Prostate gland (tissue), 2 donors: Measurements from ENCODE around the gene CSGALNACT2. TPM values are rescaled to one million over a fixed set of nuclear protein-coding genes. Genes with fewer than 3 reads are reported as not detected.
"Not testable (repeated sequence)": the region's sequence is repeated elsewhere in the genome, so short reads cannot be mapped to it uniquely, and the experiment has no call there.

Experiments
- DNase-seq: peaks from one replicate; pipeline ENCODE4 v3.0.0-alpha.2; 2019; ENCODE audit warnings: low spot score
- H3K27ac ChIP-seq, 2 donors: fragments of 200-600 bp; sonication (generic); 2 replicates each; pipeline ENCODE4 v1.5.1; 2017 to 2019
- H3K27me3 ChIP-seq: fragments of 200-600 bp; sonication (generic); replicated peaks from 2 replicates; pipeline ENCODE4 v1.5.1; 2019; ENCODE audit not compliant: insufficient read depth
- H3K36me3 ChIP-seq, 2 donors: fragments of 200-600 bp; sonication (generic); 1 replicate in 1 of 2; 2 replicates in 1 of 2; pipeline versions ENCODE4 v1.5.1 to v1.8.1; 2017 to 2019
- H3K4me1 ChIP-seq: fragments of 200-600 bp; sonication (generic); replicated peaks from 2 replicates; pipeline ENCODE4 v1.5.1; 2019
- H3K4me3 ChIP-seq, 2 donors: fragments of 200-600 bp; sonication (generic); 2 replicates each; pipeline ENCODE4 v1.5.1; 2017 to 2019
- H3K9me3 ChIP-seq: fragments of 200-600 bp; sonication (generic); 2 replicates; pipeline ENCODE4 v1.5.1; 2017
- POLR2A ChIP-seq: fragments of 450-650 bp; IDR thresholded peaks from one replicate; pipeline ENCODE4 v1.6.1; 2016; ENCODE audit warnings: antibody characterized with exemption, mild to moderate bottlenecking
- POLR2AphosphoS5 ChIP-seq: sonication (generic); formaldehyde crosslinking; IDR thresholded peaks from one replicate; pipeline ENCODE4 v1.6.1; 2017; ENCODE audit warnings: antibody characterized with exemption
- whole genome bisulfite sequencing: methylation state at CpG from one replicate; pipeline ENCODE4 v1.1.5; 2018; 5-methylcytosine and 5-hydroxymethylcytosine counted together
- intact Hi-C: fragments of 100-400 bp; cut with DNase I; formaldehyde crosslinking; loops from one replicate; pipeline ENCODE4 v1.14.2; 2022
- total RNA-seq, 2 donors: library from RNA; depleted of rRNA; stranded (reverse); fragments of >200 nt; gene quantifications; one replicate each; pipeline ENCODE4 v1.1.0, GENCODE V29; 2016
- TF ChIP-seq, protein P1 (sequence below), 4 experiments: fragments of 200-600 bp in 2 of 4; fragments of 450-650 bp in 2 of 4; sonication (generic) in 2 of 4; IDR thresholded peaks; 1 replicate in 3 of 4; 2 replicates in 1 of 4; pipeline ENCODE4 v1.5.1; 2016 to 2019; ENCODE audit warnings: antibody characterized with exemption in 4 of 4, mild to moderate bottlenecking in 2 of 4, moderate library complexity in 2 of 4

Gene CSGALNACT2
- total RNA-seq, 2 donors from 2014 or later: 10.0 to 15.9 TPM

DNA sequence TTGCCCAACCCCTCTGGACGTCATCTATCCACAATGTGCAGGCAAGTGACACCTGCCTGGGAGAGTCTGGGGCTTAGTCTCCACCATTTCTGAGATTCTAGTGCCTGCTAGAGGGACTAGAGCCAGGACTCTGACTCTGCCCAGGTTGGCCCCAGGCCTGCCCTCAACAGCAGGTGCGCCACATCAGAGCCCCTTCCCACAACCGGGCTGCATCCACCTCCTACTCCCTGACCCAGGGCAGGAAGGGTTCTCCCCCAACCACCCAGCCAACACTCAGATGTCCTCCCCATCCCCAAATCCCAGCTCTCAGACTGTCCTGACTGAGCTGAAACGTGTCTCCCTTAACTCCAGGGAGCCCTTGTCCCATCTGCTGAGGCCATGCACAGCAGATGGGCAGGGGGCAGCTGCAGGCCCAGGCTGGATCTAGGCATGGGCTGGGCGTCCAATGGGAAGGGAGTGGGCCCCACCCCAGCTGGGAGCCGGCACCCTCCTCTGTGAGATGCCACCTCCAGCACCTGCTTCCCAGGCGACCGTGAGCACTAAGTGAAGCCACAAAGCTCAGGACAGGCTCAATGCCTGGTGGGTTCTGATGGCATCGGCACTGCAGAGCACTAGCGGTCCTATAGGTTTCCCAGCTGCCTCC is 79.4 kb downstream of the CSGALNACT2 start:
- TF ChIP-seq POLR2AphosphoS5: no peak
- TF ChIP-seq, protein P1, sequence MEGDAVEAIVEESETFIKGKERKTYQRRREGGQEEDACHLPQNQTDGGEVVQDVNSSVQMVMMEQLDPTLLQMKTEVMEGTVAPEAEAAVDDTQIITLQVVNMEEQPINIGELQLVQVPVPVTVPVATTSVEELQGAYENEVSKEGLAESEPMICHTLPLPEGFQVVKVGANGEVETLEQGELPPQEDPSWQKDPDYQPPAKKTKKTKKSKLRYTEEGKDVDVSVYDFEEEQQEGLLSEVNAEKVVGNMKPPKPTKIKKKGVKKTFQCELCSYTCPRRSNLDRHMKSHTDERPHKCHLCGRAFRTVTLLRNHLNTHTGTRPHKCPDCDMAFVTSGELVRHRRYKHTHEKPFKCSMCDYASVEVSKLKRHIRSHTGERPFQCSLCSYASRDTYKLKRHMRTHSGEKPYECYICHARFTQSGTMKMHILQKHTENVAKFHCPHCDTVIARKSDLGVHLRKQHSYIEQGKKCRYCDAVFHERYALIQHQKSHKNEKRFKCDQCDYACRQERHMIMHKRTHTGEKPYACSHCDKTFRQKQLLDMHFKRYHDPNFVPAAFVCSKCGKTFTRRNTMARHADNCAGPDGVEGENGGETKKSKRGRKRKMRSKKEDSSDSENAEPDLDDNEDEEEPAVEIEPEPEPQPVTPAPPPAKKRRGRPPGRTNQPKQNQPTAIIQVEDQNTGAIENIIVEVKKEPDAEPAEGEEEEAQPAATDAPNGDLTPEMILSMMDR (IDR thresholded peaks at IDR 0.05): no peak
- no peak for DNase-seq
- Histone ChIP-seq H3K27ac (no peak overlapping the region), H3K27me3 (no peaks in the 10 kb centered on the region), H3K4me3 (no peak overlapping the region), H3K36me3 (no peaks in the 10 kb centered on the region), H3K9me3 (no peaks in the 10 kb centered on the region), H3K4me1 (no peaks in the 10 kb centered on the region)
- WGBS: 86% methylated on average over 10 of the region's 10 CpGs
- intact Hi-C loops: no loop called here

DNA sequence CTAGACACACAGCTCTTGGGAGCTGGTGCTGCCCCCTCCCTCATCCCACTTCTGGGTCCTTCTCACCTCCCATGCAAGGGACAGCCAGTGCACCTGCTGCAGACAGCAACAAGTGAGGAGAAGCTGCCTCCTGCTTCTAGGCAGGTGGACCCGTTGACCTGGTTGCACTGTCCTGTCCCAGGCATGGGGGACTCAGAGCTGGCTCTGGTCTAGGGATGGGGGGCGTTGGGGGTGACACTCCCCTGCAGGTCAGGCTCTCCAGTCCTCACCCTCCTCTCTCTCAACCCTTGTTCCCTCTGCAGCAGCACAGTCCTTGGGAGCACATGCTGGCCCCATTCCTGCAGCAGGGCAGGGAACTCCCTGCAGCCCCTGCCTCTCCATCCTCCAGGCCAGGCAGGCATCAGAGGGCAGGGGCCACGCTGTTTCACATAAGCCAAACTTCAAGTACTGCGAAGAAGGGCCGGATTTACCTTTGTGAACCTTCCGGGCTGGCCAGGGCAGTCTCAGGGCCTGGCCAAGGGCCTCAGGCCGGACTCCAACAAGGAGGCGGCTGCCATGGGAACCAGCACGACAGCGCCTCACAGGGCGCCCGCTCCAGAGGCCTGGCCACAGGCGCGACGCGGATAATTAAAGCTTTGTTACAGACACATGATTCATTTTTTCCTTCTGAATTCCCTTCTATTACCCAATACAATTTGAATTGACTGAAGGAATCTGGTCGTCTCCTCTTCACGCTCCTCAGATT is 80.1 kb downstream of the CSGALNACT2 start:
- no peak overlapping the region for H3K4me3 ChIP-seq
- H3K9me3 ChIP-seq: no peaks in the 10 kb centered on the region
- H3K27me3 ChIP-seq: no peaks in the 10 kb centered on the region
- H3K27ac ChIP-seq: no peak overlapping the region
- WGBS: 84% methylated on average over 18 of the region's 18 CpGs
- intact Hi-C loops: no loop called here
- no peaks in the 10 kb centered on the region for H3K4me1 ChIP-seq
- DNase-seq: no peak
- H3K36me3 ChIP-seq: no peaks in the 10 kb centered on the region
- TF ChIP-seq POLR2A (no peak), POLR2AphosphoS5 (no peak)
- TF ChIP-seq, protein P1 (IDR thresholded peaks at IDR 0.05): no peak

DNA sequence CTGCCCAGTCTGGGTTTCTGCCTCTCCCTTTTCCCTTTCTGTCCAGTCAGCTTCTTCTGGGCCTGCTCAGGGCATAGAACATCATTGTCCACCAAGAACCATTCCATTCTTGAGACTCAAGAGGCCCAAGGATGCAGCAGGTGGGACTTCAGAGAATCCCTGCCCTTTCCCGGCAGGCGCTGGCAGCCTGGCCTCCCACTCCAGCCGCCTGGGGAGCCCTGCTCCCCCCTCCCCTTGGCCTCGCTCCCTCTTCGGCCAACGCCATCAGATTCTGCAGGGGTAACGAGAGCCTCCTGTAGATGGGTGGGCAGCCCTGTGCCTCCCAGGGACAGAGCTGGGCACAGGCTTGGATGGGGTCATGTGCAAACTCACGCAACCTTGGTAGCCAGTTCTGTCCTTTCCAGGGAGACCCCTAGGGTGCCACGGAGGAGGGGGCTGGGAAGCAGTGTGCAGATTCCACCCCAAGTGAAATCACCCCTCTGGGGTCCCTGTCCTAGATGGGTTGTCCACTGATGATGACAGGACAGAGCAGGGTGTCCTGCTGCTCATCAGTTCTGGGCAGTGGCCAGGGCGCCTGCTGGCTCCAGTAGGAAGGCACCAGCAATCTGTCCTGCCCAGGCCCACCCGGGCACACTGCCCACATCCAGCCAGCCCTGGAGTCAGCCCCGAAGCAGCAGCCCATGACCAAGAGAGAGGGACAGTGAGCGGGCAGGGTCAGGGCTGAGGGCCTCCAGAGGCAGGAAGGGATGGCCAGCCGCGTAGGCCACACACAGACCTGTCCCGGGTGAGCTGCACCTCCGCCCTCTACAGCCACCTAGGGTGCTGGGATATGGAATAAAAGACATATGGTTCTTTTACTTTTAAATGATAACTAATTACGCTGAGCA is 80.9 kb downstream of the CSGALNACT2 start:
- TF ChIP-seq POLR2A (no peak), POLR2AphosphoS5 (no peak)
- TF ChIP-seq, protein P1 (IDR thresholded peaks at IDR 0.05): no peak
- DNase-seq: no peak
- 89% methylated on average over 18 of the region's 18 CpGs for WGBS
- H3K27me3 ChIP-seq: no peaks in the 10 kb centered on the region
- no peak overlapping the region for H3K4me3 ChIP-seq
- no peaks in the 10 kb centered on the region for H3K36me3 ChIP-seq
- intact Hi-C loops: no loop called here
- no peaks in the 10 kb centered on the region for H3K4me1 ChIP-seq
- no peak overlapping the region for H3K27ac ChIP-seq
- no peaks in the 10 kb centered on the region for H3K9me3 ChIP-seq

DNA sequence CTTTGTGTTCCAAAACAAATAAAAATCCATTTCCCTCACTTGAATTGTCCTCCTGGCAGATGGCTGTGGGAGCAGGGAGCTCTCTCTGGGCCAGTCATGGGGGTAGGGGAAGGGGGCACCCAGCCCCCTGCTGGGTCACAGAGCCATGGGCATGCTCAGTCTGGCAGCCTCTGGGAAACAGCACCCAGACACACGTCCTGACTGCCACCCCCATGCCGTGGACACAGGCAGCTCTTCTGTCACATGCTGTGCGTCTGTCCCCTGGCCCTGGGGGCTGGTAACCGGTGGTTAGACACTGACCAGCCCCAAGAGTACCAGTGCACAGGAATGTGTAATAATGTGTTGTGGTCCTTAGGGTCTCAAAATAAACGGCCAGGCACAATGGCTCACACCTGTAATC is 81.6 kb downstream of the CSGALNACT2 start:
- Histone ChIP-seq H3K4me1 (no peaks in the 10 kb centered on the region), H3K9me3 (no peaks in the 10 kb centered on the region), H3K4me3 (no peak overlapping the region), H3K27me3 (no peaks in the 10 kb centered on the region), H3K36me3 (no peaks in the 10 kb centered on the region), H3K27ac (no peak overlapping the region)
- intact Hi-C loops: no loop called here
- WGBS: 72% methylated on average over 5 of the region's 5 CpGs
- no peak for DNase-seq
- TF ChIP-seq POLR2AphosphoS5 (no peak), POLR2A (no peak)
- TF ChIP-seq, protein P1 (IDR thresholded peaks at IDR 0.05): no peak

DNA sequence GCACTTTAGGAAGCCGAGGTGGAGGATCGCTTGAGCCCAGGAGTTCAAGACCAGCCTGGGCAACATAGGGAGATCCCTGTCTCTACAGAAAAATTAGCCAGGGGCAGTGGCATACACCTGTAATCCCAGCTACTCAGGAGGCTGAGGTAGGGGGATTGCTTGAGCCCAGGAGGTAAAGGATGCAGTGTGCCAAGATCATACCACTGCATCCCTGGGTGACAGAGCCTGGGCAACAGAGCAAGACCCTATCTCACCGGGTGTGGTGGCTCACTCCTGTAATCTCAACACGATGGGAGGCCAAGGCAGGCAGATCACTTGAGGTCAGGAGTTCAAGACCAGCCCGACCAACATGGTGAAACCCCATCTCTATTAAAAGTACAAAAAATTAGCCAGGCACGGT is 82.0 kb downstream of the CSGALNACT2 start:
- H3K4me3 ChIP-seq, H3K36me3 ChIP-seq, H3K9me3 ChIP-seq, H3K27me3 ChIP-seq, H3K27ac ChIP-seq, intact Hi-C loops, DNase-seq, H3K4me1 ChIP-seq: not testable (repeated sequence)
- WGBS: 78% methylated on average over 6 of the region's 6 CpGs
